NCI-H2196 treated with DMSO at 0.1 percent for 48 hours (cell line): ENCODE results near the gene MDN1.
"Not testable (repeated sequence)": the region's sequence is repeated elsewhere in the genome, so short reads cannot be mapped to it uniquely, and the experiment has no call there.

Source experiments
- DNase-seq: peaks from one replicate; lab custom pipeline; 2025; ENCODE audit not compliant: unreplicated experiment; lab: John Stamatoyannopoulos, UW

Gene MDN1

GRCh38 chr6:89813422-89813821, 6.2 kb downstream of the MDN1 start:
- DNase-seq = not testable (repeated sequence)

GRCh38 chr6:89807581-89807980, 12.0 kb downstream of the MDN1 start:
- no peak for DNase-seq

GRCh38 chr6:89805814-89806371, 13.7 kb downstream of the MDN1 start:
- DNase-seq = no peak

GRCh38 chr6:89803271-89803670, 16.3 kb downstream of the MDN1 start:
- no peak for DNase-seq

GRCh38 chr6:89799756-89800155, 19.8 kb downstream of the MDN1 start:
- no peak for DNase-seq

GRCh38 chr6:89799096-89799495, 20.5 kb downstream of the MDN1 start:
- DNase-seq = no peak

GRCh38 chr6:89797317-89797716, 22.3 kb downstream of the MDN1 start:
- no peak for DNase-seq

- DNase-seq = no peak
These were observed 25.3 kb downstream of the MDN1 start for GRCh38 chr6:89794324-89794723.

- no peak for DNase-seq
These were observed 26.0 kb downstream of the MDN1 start for GRCh38 chr6:89793586-89793985.

- DNase-seq = peak; percentile 33
These were observed 26.7 kb downstream of the MDN1 start for GRCh38 chr6:89792881-89793280.

GRCh38 chr6:89790403-89790802, 29.2 kb downstream of the MDN1 start:
- no peak for DNase-seq

- no peak for DNase-seq
These were observed 29.6 kb downstream of the MDN1 start for GRCh38 chr6:89789980-89790379.

- no peak for DNase-seq
These were observed 31.8 kb downstream of the MDN1 start for GRCh38 chr6:89787660-89788328.

GRCh38 chr6:89786970-89787369, 32.6 kb downstream of the MDN1 start:
- no peak for DNase-seq

- no peak for DNase-seq
These were observed 34.8 kb downstream of the MDN1 start for GRCh38 chr6:89784838-89785237.

- not testable (repeated sequence) for DNase-seq
These were observed 36.3 kb downstream of the MDN1 start for GRCh38 chr6:89783293-89783692.

GRCh38 chr6:89782222-89782621, 37.4 kb downstream of the MDN1 start:
- DNase-seq = no peak

- no peak for DNase-seq
These were observed 38.2 kb downstream of the MDN1 start for GRCh38 chr6:89781070-89782034.

GRCh38 chr6:89777455-89777854, 42.1 kb downstream of the MDN1 start:
- DNase-seq = no peak

GRCh38 chr6:89776583-89777233, 42.9 kb downstream of the MDN1 start:
- DNase-seq = no peak

GRCh38 chr6:89775150-89775549, 44.4 kb downstream of the MDN1 start:
- no peak for DNase-seq
